Small intestine (tissue), 7 donors: ENCODE results near the gene SURF6. TPM values are rescaled to one million over a fixed set of nuclear protein-coding genes. Genes with fewer than 3 reads are reported as not detected.
A peak's percentile ranks its signal among the peaks of the same experiment; 100 is the strongest.
"Not testable (repeated sequence)": the region's sequence is repeated elsewhere in the genome, so short reads cannot be mapped to it uniquely, and the experiment has no call there.

Experiments
- DNase-seq, 2 donors: peaks; one replicate each; pipeline versions ENCODE4 v3.0.0 to v3.0.0-alpha.2; 2013
- FAIRE-seq: peaks from 2 replicates; lab custom pipeline; 2012; peaks lifted over from hg19 to GRCh38; lab: Jason Lieb, UNC
- H3K27ac ChIP-seq, 3 donors: one replicate each; pipeline ENCODE4 v1.5.1; 2013; ENCODE audit warnings: low read length in 2 of 3, mild to moderate bottlenecking in 2 of 3, control low read depth in 1 of 3, inconsistent platforms in 1 of 3, low read depth in 1 of 3, moderate library complexity in 1 of 3
- H3K27me3 ChIP-seq, 3 donors: one replicate each; pipeline ENCODE4 v1.6.1; 2013; ENCODE audit warnings: low read length in 3 of 3, inconsistent platforms in 1 of 3; ENCODE audit not compliant: control insufficient read depth in 3 of 3, insufficient read depth in 3 of 3
- H3K36me3 ChIP-seq, 3 donors: one replicate each; pipeline ENCODE4 v1.6.1; 2013; ENCODE audit warnings: low read length in 3 of 3, inconsistent platforms in 1 of 3, low read depth in 1 of 3, mild to moderate bottlenecking in 1 of 3, moderate library complexity in 1 of 3; ENCODE audit not compliant: control insufficient read depth in 3 of 3, insufficient read depth in 2 of 3
- H3K4me1 ChIP-seq, 3 donors: one replicate each; pipeline ENCODE4 v1.6.1; 2013; ENCODE audit warnings: low read length in 2 of 3, inconsistent platforms in 1 of 3, low read depth in 1 of 3, mild to moderate bottlenecking in 1 of 3, moderate library complexity in 1 of 3; ENCODE audit not compliant: control insufficient read depth in 3 of 3, insufficient read depth in 2 of 3
- H3K4me3 ChIP-seq, 3 donors: one replicate each; pipeline ENCODE4 v1.5.1; 2013; ENCODE audit warnings: low read length in 3 of 3, control low read depth in 1 of 3, inconsistent platforms in 1 of 3, low read depth in 1 of 3, mild to moderate bottlenecking in 1 of 3, moderate library complexity in 1 of 3
- H3K9me3 ChIP-seq, 2 donors: one replicate each; pipeline ENCODE4 v1.6.1; 2013; ENCODE audit warnings: low read depth in 1 of 2, low read length in 1 of 2; ENCODE audit not compliant: control insufficient read depth in 2 of 2, insufficient read depth in 1 of 2
- WGBS, 3 donors: extraction: QIAGEN DNeasy Blood & Tissue Kit; methylation state at CpG; one replicate each; pipeline ENCODE4 v1.1.7; 2013; 5-methylcytosine and 5-hydroxymethylcytosine counted together
- polyA plus RNA-seq, 4 donors: library from polyadenylated mRNA; stranded (reverse) in 3 of 4; unstranded in 1 of 4; fragments of 200-250 nt in 3 of 4; fragments of 120-200 nt in 1 of 4; gene quantifications; one replicate each; pipeline versions ENCODE4 v1.2.1 to v1.2.3, GENCODE V29; 2013
- donor health status: healthy with polysubstance abuse.
- donor health status: control.
- donor health status: control.
- donor health status: Bipolar disorder and iron deficiency.
- donor health status: healthy.

Gene SURF6
- polyA plus RNA-seq, 4 donors = 23.2 to 48.0 (median 37.0) TPM

GRCh38 chr9:133342570-133342969 lies 6.6 kb upstream of the SURF6 start:
- FAIRE-seq = no peak
- Histone ChIP-seq H3K27ac (no peak overlapping the region), H3K27me3 (no peaks in the 10 kb centered on the region), H3K36me3 (peaks cover 4 to 78% (median 6%) of the 10 kb centered on the region in 3 donors), H3K4me1 (peaks cover 0 to 8% (median 6%) of the 10 kb centered on the region in 3 donors), H3K9me3 (no peaks in the 10 kb centered on the region), H3K4me3 (no peak overlapping the region)
- 85 to 86% (median 86%) methylated on average over 11 of the region's 11 CpGs for WGBS, 3 donors
- no peak for DNase-seq

- Histone ChIP-seq H3K9me3 (no peaks in the 10 kb centered on the region), H3K27me3 (no peaks in the 10 kb centered on the region), H3K27ac (no peak overlapping the region), H3K4me1 (peaks cover 0 to 8% (median 6%) of the 10 kb centered on the region in 3 donors), H3K36me3 (peaks cover 4 to 78% (median 6%) of the 10 kb centered on the region in 3 donors), H3K4me3 (no peak overlapping the region)
- DNase-seq (no peak), FAIRE-seq (no peak)
- 78 to 87% (median 81%) methylated on average over 12 of the region's 12 CpGs for WGBS, 3 donors
Measured at GRCh38 chr9:133342069-133342406, 6.0 kb upstream of the SURF6 start.

- peaks cover 4 to 77% (median 6%) of the 10 kb centered on the region in 3 donors for H3K36me3 ChIP-seq
- FAIRE-seq (no peak), DNase-seq (no peak)
- H3K9me3 ChIP-seq = no peaks in the 10 kb centered on the region
- WGBS, 3 donors = 87 to 89% (median 88%) methylated on average over 14 to 15 of the region's 15 CpGs
- no peak overlapping the region for H3K4me3 ChIP-seq
- H3K27ac ChIP-seq = peak overlapping the region in 1 of 3 donors; percentile 17
- H3K4me1 ChIP-seq = peaks cover 0 to 5% (median 2%) of the 10 kb centered on the region in 3 donors
- H3K27me3 ChIP-seq = no peaks in the 10 kb centered on the region
Measured at GRCh38 chr9:133341369-133342068, 5.5 kb upstream of the SURF6 start.

GRCh38 chr9:133340916-133341315 lies 4.9 kb upstream of the SURF6 start:
- H3K36me3 ChIP-seq = peaks cover 4 to 71% (median 6%) of the 10 kb centered on the region in 3 donors

GRCh38 chr9:133340256-133340655 lies 4.3 kb upstream of the SURF6 start:
- no peaks in the 10 kb centered on the region for H3K27me3 ChIP-seq
- 63 to 90% (median 72%) methylated on average over 3 of the region's 3 CpGs for WGBS, 3 donors
- H3K27ac ChIP-seq = peak overlapping the region in 1 of 3 donors; percentile 3
- no peak overlapping the region for H3K4me3 ChIP-seq
- no peaks in the 10 kb centered on the region for H3K9me3 ChIP-seq
- DNase-seq (no peak), FAIRE-seq (no peak)
- H3K36me3 ChIP-seq = peaks cover 4 to 64% (median 4%) of the 10 kb centered on the region in 3 donors
- H3K4me1 ChIP-seq = no peaks in the 10 kb centered on the region

More at GRCh38 chr9:133340916-133341315, 4.9 kb upstream of the SURF6 start:
- Histone ChIP-seq H3K27me3 (no peaks in the 10 kb centered on the region), H3K4me3 (no peak overlapping the region), H3K4me1 (no peaks in the 10 kb centered on the region), H3K9me3 (no peaks in the 10 kb centered on the region), H3K27ac (no peak overlapping the region)
- 87 to 92% (median 89%) methylated on average over 13 of the region's 13 CpGs for WGBS, 3 donors
- FAIRE-seq = no peak
- no peak for DNase-seq

GRCh38 chr9:133339641-133340040 lies 3.7 kb upstream of the SURF6 start:
- peaks cover 4 to 60% (median 4%) of the 10 kb centered on the region in 3 donors for H3K36me3 ChIP-seq
- peaks cover 0 to 5% (median 3%) of the 10 kb centered on the region in 3 donors for H3K4me1 ChIP-seq
- no peak overlapping the region for H3K4me3 ChIP-seq
- 87 to 89% (median 88%) methylated on average over 5 of the region's 5 CpGs for WGBS, 3 donors
- H3K9me3 ChIP-seq = no peaks in the 10 kb centered on the region
- DNase-seq (no peak), FAIRE-seq (no peak)
- no peaks in the 10 kb centered on the region for H3K27me3 ChIP-seq
- no peak overlapping the region for H3K27ac ChIP-seq

GRCh38 chr9:133334888-133335287 lies 1.1 kb downstream of the SURF6 start:
- Histone ChIP-seq H3K27ac (peak overlapping the region in 2 of 3 donors; percentile 71 to 88), H3K4me1 (peaks cover 3 to 20% (median 6%) of the 10 kb centered on the region in 3 donors), H3K36me3 (peaks cover 22 to 53% (median 24%) of the 10 kb centered on the region in 3 donors), H3K4me3 (peak overlapping the region in 2 of 3 donors; percentile 82 to 100)
- DNase-seq, H3K9me3 ChIP-seq, FAIRE-seq, H3K27me3 ChIP-seq: not testable (repeated sequence)
- WGBS, 3 donors = 28 to 59% (median 44%) methylated on average over 11 of the region's 11 CpGs

GRCh38 chr9:133334161-133334560 lies 1.8 kb downstream of the SURF6 start:
- Histone ChIP-seq H3K36me3 (peaks cover 21 to 50% (median 23%) of the 10 kb centered on the region in 3 donors), H3K4me3 (peak overlapping the region in 2 of 3 donors; percentile 82 to 100), H3K4me1 (peaks cover 3 to 20% (median 6%) of the 10 kb centered on the region in 3 donors), H3K27ac (peak overlapping the region; percentile 65 to 88 (median 71)), H3K9me3 (peaks cover 0 to 1% of the 10 kb centered on the region in 2 donors), H3K27me3 (no peaks in the 10 kb centered on the region)
- FAIRE-seq = no peak
- DNase-seq = peak; percentile 94 to 97
- 10 to 61% (median 40%) methylated on average over 6 of the region's 6 CpGs for WGBS, 3 donors
